Stimulated activated naive CD8-positive, alpha-beta T cell treated with anti-CD3 and anti-CD28 coated beads, Interleukin-15, Interleukin-2, amounts not matched to agents 100 U/mL and 50 U/mL, for 24 hours (primary cell): ENCODE data around the gene SMARCAD1.

Experiments used
- ATAC-seq: fragments of 150-1000 bp; cut with Tn5 transposase; one replicate; pipeline ENCODE4 v1.10.0; 2021
- DNase-seq: peaks from one replicate; pipeline ENCODE4 v3.0.0; 2021

Gene SMARCAD1, protein sequence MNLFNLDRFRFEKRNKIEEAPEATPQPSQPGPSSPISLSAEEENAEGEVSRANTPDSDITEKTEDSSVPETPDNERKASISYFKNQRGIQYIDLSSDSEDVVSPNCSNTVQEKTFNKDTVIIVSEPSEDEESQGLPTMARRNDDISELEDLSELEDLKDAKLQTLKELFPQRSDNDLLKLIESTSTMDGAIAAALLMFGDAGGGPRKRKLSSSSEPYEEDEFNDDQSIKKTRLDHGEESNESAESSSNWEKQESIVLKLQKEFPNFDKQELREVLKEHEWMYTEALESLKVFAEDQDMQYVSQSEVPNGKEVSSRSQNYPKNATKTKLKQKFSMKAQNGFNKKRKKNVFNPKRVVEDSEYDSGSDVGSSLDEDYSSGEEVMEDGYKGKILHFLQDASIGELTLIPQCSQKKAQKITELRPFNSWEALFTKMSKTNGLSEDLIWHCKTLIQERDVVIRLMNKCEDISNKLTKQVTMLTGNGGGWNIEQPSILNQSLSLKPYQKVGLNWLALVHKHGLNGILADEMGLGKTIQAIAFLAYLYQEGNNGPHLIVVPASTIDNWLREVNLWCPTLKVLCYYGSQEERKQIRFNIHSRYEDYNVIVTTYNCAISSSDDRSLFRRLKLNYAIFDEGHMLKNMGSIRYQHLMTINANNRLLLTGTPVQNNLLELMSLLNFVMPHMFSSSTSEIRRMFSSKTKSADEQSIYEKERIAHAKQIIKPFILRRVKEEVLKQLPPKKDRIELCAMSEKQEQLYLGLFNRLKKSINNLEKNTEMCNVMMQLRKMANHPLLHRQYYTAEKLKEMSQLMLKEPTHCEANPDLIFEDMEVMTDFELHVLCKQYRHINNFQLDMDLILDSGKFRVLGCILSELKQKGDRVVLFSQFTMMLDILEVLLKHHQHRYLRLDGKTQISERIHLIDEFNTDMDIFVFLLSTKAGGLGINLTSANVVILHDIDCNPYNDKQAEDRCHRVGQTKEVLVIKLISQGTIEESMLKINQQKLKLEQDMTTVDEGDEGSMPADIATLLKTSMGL

DNA sequence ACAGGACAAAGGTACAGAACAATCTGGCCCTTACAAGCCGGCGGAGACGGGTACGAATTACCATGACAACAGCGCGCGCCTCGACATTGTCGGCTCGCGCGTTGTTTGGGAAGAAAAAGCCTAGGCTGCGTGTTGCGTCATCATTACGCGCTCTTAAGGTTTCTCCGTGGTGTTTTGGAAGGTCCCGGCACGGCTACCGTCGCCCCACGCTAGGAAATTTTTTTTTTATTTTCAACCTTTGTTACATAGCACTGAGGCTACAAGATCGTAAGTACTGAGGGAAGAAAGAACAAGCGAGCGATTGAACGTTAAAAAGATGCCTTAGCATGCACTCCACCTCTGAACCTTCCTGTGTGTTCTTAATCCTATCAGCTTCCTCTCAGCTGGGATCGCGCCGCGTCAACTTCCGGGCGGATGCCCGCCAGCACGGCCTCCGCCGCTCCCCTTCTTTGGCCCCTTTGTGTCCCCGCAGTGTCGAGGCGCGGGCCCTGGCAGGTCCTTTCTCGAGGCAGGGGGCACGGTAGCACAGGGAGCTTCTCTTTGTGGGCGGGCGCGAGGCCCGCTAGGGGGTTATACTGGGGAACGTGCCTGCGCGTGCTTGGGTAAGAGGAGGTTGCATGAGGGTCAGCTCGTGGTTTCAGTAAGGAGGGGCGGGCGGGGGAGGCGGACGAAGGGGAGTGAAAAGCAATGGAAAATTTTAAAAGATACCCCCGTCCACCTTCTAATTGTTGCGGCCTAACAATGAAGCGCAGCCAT is at the start of gene SMARCAD1:
Gene SMARCAD1 (plus strand): TSS at position 397 of the 756 bp plus-strand sequence. CDS start 530 bp downstream, outside the sequence.
- peak; percentile 94 for ATAC-seq
- DNase-seq: peak; percentile 88

DNA sequence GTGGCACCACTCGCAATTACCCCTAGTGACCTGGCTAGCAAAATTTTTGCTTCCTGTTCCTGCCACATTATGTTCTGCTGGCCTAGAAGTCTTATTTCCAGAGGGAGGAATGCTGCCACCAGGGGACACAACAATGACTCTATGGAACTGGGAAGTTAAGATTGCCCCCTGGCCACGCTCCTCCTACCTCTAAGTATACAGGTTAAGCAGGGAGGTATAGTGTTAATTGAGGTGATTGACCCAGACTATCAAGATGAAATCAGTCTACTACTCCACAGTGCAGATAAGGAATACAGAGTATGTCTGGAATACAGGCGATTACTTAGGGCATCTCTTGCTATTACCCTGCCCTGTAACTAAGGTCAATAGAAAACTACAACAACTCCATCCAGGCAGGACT is 48.8 kb upstream of the SMARCAD1 start:
- DNase-seq: no peak
- ATAC-seq: no peak

DNA sequence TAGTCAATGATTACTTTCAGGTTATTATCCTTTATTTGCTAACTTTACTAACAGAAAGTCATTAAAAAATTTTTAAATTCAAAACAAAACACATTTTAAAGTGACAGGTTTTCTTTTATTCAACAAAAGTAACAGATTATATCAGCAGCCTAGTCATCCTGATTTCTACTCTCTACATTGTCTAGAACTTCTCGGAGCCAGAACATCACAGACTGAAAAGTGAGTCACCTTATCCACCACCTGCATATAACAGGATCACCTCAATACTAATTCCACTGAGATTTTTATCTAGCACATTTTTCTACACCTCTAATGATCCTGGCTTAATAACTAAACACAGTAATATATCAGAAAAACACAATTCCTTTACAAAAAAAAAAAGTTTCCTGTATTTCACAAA is 47.9 kb upstream of the SMARCAD1 start:
- ATAC-seq: no peak
- no peak for DNase-seq

DNA sequence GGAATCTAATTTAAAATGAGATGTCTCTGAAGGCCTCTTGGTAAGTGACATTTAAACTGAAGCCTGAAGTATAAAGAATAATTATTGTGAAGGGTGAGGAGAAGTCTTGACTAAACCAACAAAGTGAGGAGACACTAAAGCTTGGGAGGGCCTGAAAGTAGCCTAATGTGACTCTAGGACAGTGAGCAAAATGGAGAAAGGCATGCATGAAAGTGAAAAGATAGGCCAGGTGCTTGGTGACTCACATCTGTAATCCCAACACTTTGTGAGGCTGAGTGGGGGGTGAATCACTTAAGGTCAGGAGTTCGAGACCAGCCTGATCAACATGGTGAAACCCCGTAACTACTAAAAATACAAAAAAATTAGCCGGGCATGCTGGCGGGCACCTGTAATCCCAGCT is 46.9 kb upstream of the SMARCAD1 start:
- no peak for DNase-seq
- no peak for ATAC-seq

DNA sequence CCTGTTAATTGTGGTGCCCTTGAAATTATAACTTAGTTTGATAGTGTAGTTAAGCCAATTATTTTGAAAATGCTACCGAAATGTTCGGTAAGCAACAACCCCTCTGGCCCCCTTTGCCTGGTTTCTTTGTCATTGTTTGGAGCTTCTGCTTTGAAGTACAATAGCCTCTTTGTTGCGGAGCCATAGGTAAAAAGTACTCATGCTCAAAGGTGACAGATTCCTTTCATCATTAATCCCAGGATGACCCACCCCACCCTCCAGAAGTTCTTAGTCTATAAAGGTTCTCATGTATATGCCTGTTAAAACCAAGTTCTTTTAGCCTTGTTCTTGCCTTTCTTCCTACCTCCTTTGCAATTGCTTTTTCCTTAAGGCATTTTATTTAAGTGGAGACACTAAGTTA is 42.4 kb upstream of the SMARCAD1 start:
- ATAC-seq (no peak), DNase-seq (no peak)

DNA sequence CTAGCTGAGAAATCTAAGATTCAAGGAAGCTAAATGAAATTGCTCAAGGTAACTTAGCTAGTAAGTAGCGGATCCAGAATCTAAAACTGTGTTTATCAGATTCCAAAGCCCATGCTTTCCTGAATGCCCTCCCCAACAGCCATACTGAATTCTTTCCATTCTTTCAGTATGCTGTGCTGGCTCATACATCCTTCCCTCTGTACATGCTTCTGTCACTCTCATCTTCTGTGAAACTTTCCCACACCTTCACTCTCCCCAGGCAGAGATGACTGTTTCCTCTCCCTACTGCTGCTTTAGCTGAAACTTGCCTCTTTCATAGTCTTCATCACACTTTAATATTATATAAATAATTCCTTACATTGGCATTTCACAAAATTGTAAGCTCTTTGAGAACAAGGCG is 39.3 kb upstream of the SMARCAD1 start:
- ATAC-seq (no peak), DNase-seq (no peak)

DNA sequence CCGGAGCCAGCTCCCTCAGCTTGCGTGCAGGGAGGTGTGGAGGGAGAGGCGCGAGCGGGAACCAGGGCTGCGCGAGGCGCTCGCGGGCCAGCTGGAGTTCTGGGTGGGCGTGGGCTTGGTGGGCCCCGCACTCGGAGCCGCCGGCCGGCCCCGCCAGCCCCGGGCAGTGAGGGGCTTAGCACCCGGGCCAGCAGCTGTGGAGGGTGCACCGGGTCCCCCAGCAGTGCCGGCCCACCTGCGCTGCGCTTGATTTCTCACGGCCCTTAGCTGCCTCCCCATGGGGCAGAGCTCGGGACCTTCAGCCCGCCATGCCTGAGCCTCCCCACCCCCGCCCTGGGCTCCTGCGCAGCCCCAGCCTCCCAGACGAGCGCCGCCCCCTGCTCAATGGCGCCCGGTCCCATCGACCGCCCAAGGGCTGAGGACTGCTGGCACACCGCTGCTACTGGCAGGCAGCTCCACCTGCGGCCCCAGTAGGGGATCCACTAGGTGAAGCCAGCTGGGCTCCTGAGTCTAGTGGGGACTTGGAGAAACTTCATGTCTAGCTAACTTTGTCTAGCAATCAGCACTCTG is 37.8 kb upstream of the SMARCAD1 start:
- DNase-seq (no peak), ATAC-seq (no peak)

DNA sequence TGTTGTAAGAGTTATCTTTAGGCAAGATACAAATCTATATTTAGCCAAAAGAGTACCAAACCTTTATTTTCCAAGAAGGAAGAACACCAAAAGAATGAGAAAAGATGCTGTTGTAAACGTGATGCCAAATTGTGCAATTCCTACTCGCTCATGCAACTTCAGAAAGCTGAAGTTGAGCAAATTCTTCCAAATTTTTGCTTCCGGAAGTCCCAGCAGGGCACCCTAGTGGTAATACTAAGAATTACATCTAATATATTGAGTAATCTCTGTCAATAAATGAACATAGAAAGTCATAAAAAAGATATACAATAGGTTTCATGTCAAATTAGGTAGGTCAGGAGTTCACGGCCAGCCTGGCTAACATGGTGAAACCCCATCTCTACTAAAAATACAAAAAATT is 36.0 kb upstream of the SMARCAD1 start:
- no peak for DNase-seq
- ATAC-seq: no peak

DNA sequence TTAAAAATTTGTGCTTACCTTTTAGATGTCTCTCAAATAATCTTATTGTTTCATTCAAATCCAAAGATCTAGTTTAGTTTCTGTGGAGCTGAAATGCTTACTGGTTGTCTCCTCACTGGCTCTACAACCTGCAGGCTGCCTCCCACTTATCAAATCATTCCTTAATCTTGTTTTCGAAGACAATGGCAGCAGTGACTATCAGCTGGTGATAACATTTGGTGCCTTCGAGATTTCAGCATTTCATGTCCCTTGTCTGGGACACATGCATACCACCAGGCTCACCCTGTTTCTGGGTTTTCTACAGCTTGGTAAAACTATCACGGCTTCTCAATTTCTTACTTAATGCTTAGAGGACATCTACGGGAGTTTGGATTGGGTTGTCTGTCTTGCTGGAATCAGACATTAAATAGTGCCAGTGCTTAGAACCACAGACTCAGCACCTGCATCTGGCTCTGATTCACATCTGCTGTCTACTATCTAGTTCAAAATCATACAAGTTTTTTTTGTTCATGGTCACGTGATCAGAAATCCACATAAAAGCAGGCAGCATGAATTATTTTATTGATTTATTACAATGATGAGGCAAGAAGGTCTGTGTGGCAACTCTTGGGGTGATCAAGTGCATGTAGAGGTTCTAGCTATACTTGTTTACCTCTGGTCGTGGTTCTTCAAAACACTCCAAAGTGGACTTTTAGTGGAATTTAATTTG is 32.0 kb upstream of the SMARCAD1 start:
- ATAC-seq: no peak

DNA sequence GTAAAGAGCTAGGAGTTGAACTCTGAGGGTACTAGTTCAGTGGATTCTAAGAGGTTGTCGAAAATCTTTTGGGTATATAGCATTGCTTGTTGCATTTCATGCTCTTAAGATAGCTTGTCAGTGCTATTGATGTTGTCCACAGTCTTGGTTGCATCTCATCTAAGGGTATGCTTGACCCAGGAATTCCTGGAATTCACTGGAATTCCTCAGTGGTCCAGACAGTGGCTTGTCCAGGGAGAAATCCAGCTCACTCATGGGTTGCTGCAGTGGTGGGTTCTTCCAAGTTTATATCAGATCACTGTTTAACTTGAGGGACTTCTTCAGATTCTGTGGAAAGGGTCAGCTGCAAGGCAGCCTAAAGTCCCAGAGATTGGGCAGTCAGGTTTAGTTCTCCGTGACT is 29.8 kb upstream of the SMARCAD1 start:
- ATAC-seq: no peak

More for the DNA sequence above, 32.0 kb upstream of the SMARCAD1 start:
- no peak for DNase-seq

DNA sequence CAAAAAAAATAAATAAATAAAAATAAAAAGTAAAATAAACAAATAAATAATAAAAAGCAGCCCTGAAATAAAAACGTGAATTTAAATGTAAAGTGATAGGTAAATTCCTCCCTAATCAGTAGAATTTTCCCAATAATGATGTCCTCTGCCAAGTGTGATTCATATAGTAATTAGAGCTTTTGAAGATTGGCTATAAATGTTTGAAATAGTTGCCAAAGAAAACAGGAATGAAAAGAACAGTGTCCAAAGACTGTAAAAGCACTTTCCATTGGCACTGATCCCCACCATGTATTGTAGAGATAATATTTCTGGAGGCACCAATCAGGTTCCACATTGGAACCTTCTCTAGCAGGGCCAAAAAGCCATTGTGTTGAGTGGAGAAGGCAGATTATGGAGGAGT is 25.9 kb upstream of the SMARCAD1 start:
- ATAC-seq (no peak), DNase-seq (no peak)

More for the DNA sequence above, 29.8 kb upstream of the SMARCAD1 start:
- no peak for DNase-seq

DNA sequence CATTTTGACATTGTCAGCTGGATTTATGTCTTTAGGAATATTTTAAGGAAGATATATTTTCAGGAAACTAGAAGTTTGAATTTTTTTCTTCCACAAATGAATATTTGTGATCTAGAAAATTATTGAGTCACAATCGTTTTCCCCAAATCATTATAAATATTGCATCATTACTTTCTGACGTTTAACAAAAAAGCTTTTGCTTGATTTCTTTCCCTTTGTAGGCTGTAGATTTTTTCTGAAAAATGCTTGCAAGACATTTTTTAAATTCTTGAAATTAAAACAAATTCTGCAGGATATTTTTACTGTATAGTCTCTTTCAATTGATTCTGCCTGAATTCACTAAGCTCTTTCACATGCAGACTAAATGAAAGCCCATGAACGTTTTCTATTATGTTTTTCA is 4.9 kb upstream of the SMARCAD1 start:
- ATAC-seq (no peak), DNase-seq (no peak)

DNA sequence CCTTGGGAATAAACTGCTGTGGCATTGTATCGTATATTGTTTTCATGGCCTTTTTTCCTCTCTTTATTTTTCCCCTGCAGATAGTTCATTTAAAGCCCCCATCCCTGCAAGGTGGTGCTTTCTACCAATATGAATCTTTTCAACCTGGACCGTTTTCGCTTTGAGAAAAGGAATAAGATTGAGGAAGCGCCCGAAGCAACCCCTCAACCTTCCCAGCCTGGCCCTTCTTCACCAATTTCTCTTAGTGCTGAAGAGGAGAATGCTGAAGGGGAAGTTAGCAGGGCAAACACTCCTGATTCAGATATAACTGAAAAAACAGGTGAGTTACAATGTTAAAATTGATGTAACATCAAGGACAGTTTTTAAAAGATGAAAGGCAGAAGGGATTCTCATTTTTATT is 601 bp downstream of the SMARCAD1 start:
- DNase-seq (no peak), ATAC-seq (no peak)

DNA sequence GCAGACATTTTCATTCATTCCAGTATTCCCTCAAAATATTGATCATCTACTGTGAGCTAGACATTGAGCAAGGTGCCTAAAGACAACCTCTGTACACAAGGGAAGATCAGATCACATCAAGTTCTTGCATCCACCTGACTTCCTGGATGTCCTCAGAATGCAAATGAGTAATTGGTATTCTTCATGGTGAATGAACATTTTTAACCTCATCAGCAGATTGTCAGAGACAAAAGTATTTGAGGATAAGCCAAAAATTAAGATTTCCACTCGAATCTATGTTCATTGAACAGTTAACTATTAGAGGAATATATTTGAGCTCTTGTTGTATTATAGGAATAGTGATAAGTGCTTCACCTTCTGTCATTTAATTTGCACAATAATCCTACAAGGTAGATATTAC is 1.3 kb downstream of the SMARCAD1 start:
- no peak for DNase-seq

DNA sequence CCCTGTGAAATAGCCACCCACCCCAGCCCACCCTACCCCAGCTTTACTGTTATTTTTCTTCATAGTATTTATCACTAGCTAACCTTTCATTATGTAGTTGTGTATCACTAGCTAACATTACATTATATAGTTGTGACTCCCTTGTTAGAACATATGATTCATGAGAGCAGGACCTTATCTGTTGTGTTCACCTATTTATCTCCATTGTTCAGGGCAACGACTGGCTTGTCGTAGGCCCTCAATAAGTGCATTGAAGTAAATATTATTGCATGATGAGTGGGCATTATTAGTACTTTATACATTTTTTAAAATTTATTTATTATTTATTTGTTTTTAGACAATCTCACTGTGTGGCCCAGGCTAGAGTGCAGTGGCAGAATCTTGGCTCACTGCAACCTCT is 4.2 kb downstream of the SMARCAD1 start:
- ATAC-seq: no peak

More for the DNA sequence above, 1.3 kb downstream of the SMARCAD1 start:
- no peak for ATAC-seq

DNA sequence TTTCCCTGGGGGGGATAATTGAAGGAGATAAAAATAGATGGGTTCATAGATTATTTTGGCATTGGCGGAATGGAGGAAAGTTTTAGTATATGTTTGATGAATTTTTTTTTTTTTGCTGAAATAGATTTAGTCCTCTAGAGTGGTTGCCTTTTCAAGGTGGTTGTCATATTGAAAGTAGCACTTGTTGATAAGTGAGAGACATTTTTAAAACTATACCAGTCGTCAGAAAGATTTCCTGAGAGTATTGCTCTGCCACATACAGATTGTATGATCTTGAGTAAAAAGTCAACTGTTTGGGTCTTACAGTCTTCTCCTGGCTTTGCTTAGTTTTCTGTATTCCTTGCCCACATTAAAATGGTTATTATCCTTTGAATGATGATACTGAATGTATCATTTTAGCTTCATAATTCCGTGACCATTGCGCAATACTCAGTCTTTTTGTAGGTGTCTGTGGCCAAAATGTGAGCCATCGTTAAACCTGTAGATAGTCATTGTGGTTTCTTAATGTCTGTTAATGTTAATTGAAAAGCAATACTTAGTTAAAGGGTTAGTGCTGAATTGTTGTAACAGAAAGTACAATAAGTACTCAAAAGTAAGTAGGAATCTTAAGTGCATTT is 7.1 kb downstream of the SMARCAD1 start:
- DNase-seq: no peak

More for the DNA sequence above, 4.2 kb downstream of the SMARCAD1 start:
- DNase-seq: no peak

DNA sequence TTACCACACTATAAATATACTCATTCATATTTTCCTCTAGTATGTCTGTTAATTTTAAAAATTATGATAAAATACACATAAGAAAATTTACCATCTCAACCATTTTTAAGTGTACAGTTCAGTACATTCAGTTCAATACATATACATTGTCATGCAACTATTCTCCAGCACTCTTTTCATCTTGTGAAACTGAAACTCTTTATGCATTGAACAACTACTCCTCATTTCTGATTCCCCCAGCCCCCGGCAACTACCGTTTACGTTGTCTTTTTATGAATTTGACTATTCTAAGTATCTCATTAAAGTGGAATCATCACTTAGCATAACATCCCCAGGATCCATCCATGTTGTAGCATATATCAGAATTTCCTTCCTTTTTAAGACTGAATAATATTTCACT is 8.7 kb downstream of the SMARCAD1 start:
- ATAC-seq (no peak), DNase-seq (no peak)

More for the DNA sequence above, 7.1 kb downstream of the SMARCAD1 start:
- ATAC-seq: no peak

DNA sequence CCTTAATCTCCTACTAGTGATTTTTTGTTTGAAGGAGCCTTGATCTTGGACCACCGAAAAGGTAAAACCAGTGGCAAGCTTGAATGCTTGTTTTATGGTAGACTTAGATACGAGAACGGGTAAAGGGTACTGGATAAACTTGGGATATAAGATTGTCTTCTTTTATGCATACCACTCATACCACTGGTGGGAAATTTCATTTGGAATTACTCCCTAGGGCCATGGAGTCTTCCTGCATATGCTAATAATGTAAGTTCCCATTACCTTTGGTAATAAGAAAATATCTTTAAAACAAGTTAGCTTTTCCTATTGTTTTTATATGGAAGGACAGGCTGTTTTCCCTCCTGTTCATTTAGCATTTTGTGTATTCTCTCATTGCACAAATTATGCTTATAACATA is 11.7 kb downstream of the SMARCAD1 start:
- DNase-seq (no peak), ATAC-seq (no peak)

DNA sequence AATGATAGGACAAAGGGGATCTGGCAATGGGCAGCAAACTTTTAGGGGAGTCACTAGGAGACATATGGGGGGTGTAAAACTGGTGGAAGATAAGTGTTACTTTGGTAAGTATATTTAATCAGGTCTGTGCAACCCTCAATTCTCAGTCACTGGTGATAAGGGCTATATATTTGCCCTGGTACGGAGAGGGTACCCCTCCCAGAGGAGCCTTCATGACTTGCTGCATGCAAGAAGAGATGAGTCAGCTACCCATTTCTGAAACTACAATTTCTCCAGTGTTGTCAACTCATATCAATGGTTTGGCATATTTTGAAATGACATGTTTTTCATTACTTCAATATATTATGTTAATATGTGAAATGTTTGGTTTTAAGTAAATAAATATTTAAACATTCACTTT is 14.3 kb downstream of the SMARCAD1 start:
- ATAC-seq (no peak), DNase-seq (no peak)

DNA sequence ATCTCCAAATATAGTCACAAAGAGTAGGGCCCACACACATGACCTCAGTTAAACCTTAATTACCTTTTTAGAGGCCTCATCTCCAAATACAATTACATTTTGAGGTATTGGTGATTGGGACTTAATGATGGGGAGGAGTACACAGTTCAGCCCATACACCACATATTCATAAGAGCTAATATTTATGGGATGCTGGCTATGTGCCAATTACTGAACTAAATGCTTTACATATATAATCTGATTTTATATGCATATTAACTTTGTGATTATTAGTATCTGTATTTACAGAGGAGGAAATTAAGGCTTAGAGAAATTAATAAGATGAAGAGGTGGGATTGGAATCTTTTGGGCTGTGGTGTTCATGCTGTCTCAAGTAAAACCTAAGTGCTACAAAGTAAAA is 17.8 kb downstream of the SMARCAD1 start:
- no peak for DNase-seq
- no peak for ATAC-seq

DNA sequence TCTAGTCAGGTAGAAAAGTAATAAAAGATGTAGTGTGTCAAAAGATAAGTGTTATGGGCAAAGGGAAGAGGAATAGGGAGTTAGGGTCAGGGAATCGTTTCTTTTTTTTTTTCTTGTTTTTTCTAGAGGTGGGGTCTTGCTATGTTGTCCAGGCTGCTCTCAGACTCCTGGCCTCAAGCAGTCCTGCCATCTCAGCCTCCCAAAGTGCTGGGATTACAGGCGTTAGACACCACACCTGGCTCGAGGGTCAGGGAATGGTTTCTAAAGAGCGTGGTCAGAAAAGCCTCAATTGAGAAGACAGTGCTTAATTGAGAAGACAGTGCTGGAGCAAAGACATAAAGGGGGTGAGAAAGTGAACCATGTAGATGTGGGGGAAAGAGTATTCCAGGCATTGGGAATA is 19.1 kb downstream of the SMARCAD1 start:
- no peak for DNase-seq
- ATAC-seq: no peak
